Measurements from ENCODE around the gene ODAM. TPM values are rescaled to one million over a fixed set of nuclear protein-coding genes. Genes with fewer than 3 reads are reported as not detected.

The ODAM gene
- total RNA-seq, 4 donors from 2014 or later = 1.9 to 18.5 (median 3.9) TPM

DNA sequence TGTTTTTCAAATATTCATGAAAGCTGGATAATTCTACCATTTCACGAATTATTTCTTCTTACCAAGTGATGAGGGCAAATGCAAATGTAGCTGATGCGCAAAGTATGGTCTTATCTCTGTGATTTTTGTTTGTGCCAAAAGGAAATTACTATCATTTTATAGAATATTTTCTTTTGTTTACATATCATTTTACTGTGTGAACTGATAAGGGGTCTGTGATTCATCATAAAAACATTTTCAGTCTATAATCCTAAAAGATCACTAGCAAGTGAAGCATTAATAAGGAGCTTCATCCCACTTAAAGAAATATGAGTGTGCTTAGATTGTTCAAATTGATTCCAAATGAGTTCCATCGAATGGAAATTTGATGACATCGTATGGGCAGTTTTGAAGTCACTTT, 47.6 kb downstream of the ODAM start:
- Histone ChIP-seq H3K36me3 (no peaks in the 10 kb centered on the region), H3K27ac (no peak overlapping the region), H3K9me3 (no peaks in the 10 kb centered on the region), H3K4me3 (replicated peaks in 1 of 3) (no peak overlapping the region), H3K27me3 (no peaks in the 10 kb centered on the region), H3K4me1 (peaks cover 0 to 9% of the 10 kb centered on the region in 2 donors)
- no peak for TF ChIP-seq CTCF (IDR thresholded peaks at IDR 0.05)
- intact Hi-C loops (cut with DNase I) = no loop called here
- WGBS, 2 donors = 67 to 70% methylated on average over 4 of the region's 4 CpGs
- DNase-seq = no peak

DNA sequence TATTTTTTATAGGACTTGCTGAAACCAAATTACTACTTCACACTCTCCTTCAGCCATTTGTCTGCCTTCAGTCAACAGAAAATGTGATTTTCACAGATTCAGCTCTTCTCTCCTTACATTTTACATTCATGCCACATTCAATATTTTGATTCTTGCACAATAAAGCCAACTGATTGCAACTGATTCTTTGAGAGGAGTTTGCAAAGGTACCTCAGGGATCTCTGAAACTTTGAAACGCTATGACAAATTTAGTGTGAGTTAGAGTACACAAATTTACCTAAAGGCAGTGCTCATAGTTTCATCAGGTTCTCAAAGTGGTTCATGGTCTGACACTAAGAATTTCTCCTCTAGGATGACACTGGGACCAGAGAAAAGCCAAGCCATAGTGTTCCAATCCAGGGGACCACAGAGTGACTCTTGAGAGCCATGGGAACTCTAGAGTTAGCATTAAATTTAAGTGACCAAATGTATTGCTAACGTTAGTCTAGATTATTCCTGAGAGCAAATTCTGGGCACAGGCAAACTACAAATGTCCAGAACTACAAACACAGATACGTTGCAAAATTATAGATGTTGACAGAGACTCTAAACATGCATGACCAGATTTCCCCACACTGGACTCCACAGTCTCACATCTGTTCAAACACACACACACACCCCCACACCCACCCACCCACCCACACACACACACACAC, 55.9 kb downstream of the ODAM start:
- Histone ChIP-seq H3K4me3 (replicated peaks in 1 of 3) (no peak overlapping the region), H3K27me3 (no peaks in the 10 kb centered on the region), H3K36me3 (no peaks in the 10 kb centered on the region), H3K27ac (no peak overlapping the region), H3K4me1 (no peaks in the 10 kb centered on the region), H3K9me3 (no peaks in the 10 kb centered on the region)
- WGBS, 2 donors = 71 to 80% methylated on average over 3 of the region's 3 CpGs
- DNase-seq = no peak
- intact Hi-C loops (cut with DNase I) = no loop called here
- TF ChIP-seq POLR2A (IDR thresholded peaks at IDR 0.05) = no peak

- intact Hi-C loops (cut with DNase I) = no loop called here
- Histone ChIP-seq H3K4me3 (replicated peaks in 1 of 3) (no peak overlapping the region), H3K36me3 (no peaks in the 10 kb centered on the region), H3K9me3 (no peaks in the 10 kb centered on the region), H3K27ac (no peak overlapping the region), H3K27me3 (no peaks in the 10 kb centered on the region), H3K4me1 (no peaks in the 10 kb centered on the region)
- 79 to 80% methylated on average over 1 of the region's 1 CpG for WGBS, 2 donors
- TF ChIP-seq CTCF (IDR thresholded peaks at IDR 0.05) (no peak), POLR2A (IDR thresholded peaks at IDR 0.05) (no peak)
- no peak for DNase-seq
These were observed 56.4 kb downstream of the ODAM start for GRCh38 chr4:70251945-70252277.

Other genes with a start within 250 kb of the ODAM start
- gene CSN2, start 230.0 kb upstream of the ODAM start, total RNA-seq = not detected
- not detected for gene STATH, start 199.8 kb upstream of the ODAM start, total RNA-seq
- not detected for gene HTN3, start 167.3 kb upstream of the ODAM start, total RNA-seq
- gene HTN1, start 145.3 kb upstream of the ODAM start, total RNA-seq = not detected
- not detected for gene PRR27, start 41.5 kb upstream of the ODAM start, total RNA-seq
- not detected for gene FDCSP, start 30.4 kb downstream of the ODAM start, total RNA-seq
- gene CSN3, start 46.9 kb downstream of the ODAM start, total RNA-seq = not detected
- gene CABS1, start 139.3 kb downstream of the ODAM start, total RNA-seq = not detected
- not detected for gene SMR3A, start 165.0 kb downstream of the ODAM start, total RNA-seq
- not detected for gene SMR3B, start 187.4 kb downstream of the ODAM start, total RNA-seq
- gene OPRPN, start 202.2 kb downstream of the ODAM start, total RNA-seq = not detected